Measurements from ENCODE around the gene FLNB. TPM values are rescaled to one million over a fixed set of nuclear protein-coding genes. Genes with fewer than 3 reads are reported as not detected.

Gene FLNB
- total and polyA plus RNA-seq, 12 donors: 84.6 to 278 (median 131) TPM

DNA sequence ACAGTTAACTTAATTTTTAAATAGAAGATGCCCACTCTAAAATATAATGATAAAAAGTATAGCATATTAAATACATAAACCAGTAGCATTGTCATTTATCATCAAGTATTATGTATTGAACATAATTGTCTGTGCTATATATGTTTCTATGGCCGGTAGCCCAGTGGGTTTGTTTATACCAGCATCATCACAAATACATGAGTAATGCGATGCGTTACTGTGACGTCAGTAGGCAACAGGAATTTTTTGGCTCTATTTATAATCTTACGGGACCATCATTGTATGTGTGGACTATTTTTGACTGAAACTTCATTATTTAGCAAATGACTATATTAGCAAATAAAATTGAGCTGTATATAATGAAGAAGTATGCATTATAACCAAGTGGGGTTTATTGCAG, 82.1 kb downstream of the FLNB start:
- Histone ChIP-seq H3K27ac (no peak overlapping the region), H3K4me3 (no peak overlapping the region), H3K9me3 (replicated peaks in 1 of 3) (no peaks in the 10 kb centered on the region), H3K36me3 (replicated peaks in 1 of 2) (no peaks in the 10 kb centered on the region), H3K27me3 (no peaks in the 10 kb centered on the region), H3K4me1 (replicated peaks in 1 of 2) (peaks cover 0 to under 1% of the 10 kb centered on the region in 2 donors)
- intact Hi-C loops (cut with DNase I): no loop called here
- no peak for TF ChIP-seq POLR2A (IDR thresholded peaks at IDR 0.05)
- TF ChIP-seq, protein P1, sequence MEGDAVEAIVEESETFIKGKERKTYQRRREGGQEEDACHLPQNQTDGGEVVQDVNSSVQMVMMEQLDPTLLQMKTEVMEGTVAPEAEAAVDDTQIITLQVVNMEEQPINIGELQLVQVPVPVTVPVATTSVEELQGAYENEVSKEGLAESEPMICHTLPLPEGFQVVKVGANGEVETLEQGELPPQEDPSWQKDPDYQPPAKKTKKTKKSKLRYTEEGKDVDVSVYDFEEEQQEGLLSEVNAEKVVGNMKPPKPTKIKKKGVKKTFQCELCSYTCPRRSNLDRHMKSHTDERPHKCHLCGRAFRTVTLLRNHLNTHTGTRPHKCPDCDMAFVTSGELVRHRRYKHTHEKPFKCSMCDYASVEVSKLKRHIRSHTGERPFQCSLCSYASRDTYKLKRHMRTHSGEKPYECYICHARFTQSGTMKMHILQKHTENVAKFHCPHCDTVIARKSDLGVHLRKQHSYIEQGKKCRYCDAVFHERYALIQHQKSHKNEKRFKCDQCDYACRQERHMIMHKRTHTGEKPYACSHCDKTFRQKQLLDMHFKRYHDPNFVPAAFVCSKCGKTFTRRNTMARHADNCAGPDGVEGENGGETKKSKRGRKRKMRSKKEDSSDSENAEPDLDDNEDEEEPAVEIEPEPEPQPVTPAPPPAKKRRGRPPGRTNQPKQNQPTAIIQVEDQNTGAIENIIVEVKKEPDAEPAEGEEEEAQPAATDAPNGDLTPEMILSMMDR (IDR thresholded peaks at IDR 0.05): no peak
- no peak for DNase-seq
- 90 to 93% (median 92%) methylated on average over 5 of the region's 5 CpGs for WGBS, 4 donors

DNA sequence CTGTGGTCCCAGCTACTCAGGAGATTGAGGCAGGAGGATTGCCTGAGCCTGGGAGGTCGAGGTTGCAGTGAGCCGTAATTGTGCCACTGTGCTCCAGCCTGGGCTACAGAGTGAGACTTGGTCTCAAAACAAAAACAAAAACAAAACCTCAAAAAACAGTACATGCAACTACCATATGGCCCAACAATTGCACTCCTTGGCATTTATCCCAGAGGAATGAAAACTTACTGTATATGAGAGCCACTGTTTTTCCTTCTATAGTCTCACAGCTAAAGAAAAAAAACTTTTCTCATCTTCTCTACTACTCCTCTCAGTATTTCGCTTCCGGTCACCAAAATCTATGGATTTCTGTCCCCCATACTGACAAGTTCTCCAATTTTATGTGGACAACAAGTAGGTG, 84.3 kb downstream of the FLNB start:
- DNase-seq: no peak
- 96 to 99% (median 97%) methylated on average over 4 of the region's 4 CpGs for WGBS, 4 donors
- H3K9me3 ChIP-seq (replicated peaks in 1 of 3): no peaks in the 10 kb centered on the region
- no peaks in the 10 kb centered on the region for H3K4me1 ChIP-seq (replicated peaks in 1 of 2)
- H3K4me3 ChIP-seq: no peak overlapping the region
- intact Hi-C loops (cut with DNase I): no loop called here
- TF ChIP-seq, protein P1 (IDR thresholded peaks at IDR 0.05): no peak
- TF ChIP-seq POLR2A (IDR thresholded peaks at IDR 0.05): no peak
- H3K27me3 ChIP-seq: no peaks in the 10 kb centered on the region
- H3K36me3 ChIP-seq (replicated peaks in 1 of 2): peaks cover 0 to 11% of the 10 kb centered on the region in 2 donors
- H3K27ac ChIP-seq: no peak overlapping the region

DNA sequence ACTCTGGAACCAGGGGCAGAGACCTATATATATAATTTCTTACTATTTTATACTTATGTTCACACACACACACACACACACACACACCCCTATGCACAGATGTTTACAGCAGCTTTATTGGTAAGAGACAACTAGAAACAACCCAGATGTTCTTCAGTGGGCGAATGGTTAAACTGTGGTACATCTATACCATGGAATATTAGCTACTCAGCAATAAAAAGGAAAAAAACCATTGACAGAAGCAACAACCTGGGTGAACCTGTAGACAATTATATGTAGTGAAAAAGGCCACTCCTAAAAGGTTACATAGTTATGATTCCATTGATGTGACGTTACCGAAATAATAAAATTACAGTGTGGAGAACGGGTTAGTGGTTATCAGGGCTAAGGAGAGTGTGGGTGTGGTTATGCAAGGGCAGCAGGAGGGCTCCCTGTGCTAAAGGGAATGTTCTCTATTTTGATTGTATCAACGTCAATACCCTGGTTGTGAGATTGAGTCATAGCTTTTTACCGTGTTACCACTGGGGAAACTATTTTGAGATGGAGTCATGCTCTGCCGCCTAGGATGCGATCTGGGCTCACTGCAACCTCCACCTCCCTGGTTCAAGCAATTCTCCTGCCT, 85.5 kb downstream of the FLNB start:
- intact Hi-C loops (cut with DNase I): no loop called here
- no peaks in the 10 kb centered on the region for H3K4me1 ChIP-seq (replicated peaks in 1 of 2)
- no peaks in the 10 kb centered on the region for H3K27me3 ChIP-seq
- WGBS, 4 donors: 84 to 93% (median 87%) methylated on average over 7 to 8 of the region's 8 CpGs
- H3K4me3 ChIP-seq: no peak overlapping the region
- no peak overlapping the region for H3K27ac ChIP-seq
- H3K9me3 ChIP-seq (replicated peaks in 1 of 3): no peaks in the 10 kb centered on the region
- TF ChIP-seq POLR2A (IDR thresholded peaks at IDR 0.05): no peak
- TF ChIP-seq, protein P1 (IDR thresholded peaks at IDR 0.05): no peak
- H3K36me3 ChIP-seq (replicated peaks in 1 of 2): peaks cover 0 to 17% of the 10 kb centered on the region in 2 donors
- no peak for DNase-seq

DNA sequence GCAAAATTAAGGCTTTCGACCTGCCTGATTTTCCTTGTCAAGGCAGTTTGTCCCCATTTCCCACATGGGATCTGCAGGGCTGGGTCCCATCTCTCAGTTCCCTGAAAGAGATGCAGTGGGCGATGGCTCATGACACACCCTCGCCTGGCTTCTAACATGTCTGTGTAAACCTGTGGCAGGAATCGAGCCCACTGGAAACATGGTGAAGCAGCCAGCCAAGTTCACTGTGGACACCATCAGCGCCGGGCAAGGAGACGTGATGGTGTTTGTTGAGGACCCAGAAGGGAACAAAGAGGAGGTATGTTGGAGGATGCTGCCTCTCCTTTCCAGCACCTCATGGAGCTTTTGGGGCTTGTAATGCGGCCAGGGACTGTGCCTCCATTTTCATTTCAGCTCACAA, 86.4 kb downstream of the FLNB start:
- Histone ChIP-seq H3K27ac (no peak overlapping the region), H3K4me3 (no peak overlapping the region), H3K36me3 (replicated peaks in 1 of 2) (peaks cover 0 to 27% of the 10 kb centered on the region in 2 donors), H3K9me3 (replicated peaks in 1 of 3) (no peaks in the 10 kb centered on the region), H3K27me3 (no peaks in the 10 kb centered on the region), H3K4me1 (replicated peaks in 1 of 2) (no peaks in the 10 kb centered on the region)
- no peak for DNase-seq
- TF ChIP-seq, protein P1 (IDR thresholded peaks at IDR 0.05): no peak
- no peak for TF ChIP-seq POLR2A (IDR thresholded peaks at IDR 0.05)
- intact Hi-C loops (cut with DNase I): no loop called here
- 87 to 97% (median 96%) methylated on average over 8 of the region's 8 CpGs for WGBS, 4 donors

All from adrenal gland (tissue), 12 donors.